Muscle layer of duodenum (tissue), 2 donors: Measurements from ENCODE around the gene GNAT3.

ENCODE experiments used
- H3K27ac ChIP-seq: one replicate; pipeline ENCODE4 v1.7.0; 2013; ENCODE audit warnings: mild to moderate bottlenecking, low read length
- H3K27me3 ChIP-seq: one replicate; pipeline ENCODE4 v1.7.0; 2013; ENCODE audit warnings: low read depth, mild to moderate bottlenecking, control low read depth, low read length
- H3K36me3 ChIP-seq, 2 donors: one replicate each; pipeline ENCODE4 v1.7.0; 2013; ENCODE audit warnings: low read length in 2 of 2, control low read depth in 1 of 2, mild to moderate bottlenecking in 1 of 2; ENCODE audit not compliant: insufficient read depth in 2 of 2, control insufficient read depth in 1 of 2
- H3K4me1 ChIP-seq, 2 donors: one replicate each; pipeline ENCODE4 v1.7.0; 2013; ENCODE audit warnings: low read length in 2 of 2, mild to moderate bottlenecking in 2 of 2, control low read depth in 1 of 2, moderate library complexity in 1 of 2; ENCODE audit not compliant: insufficient read depth in 2 of 2, control insufficient read depth in 1 of 2
- H3K4me3 ChIP-seq, 2 donors: one replicate each; pipeline ENCODE4 v1.7.0; 2013; ENCODE audit warnings: low read length in 2 of 2, low read depth in 1 of 2, mild to moderate bottlenecking in 1 of 2
- H3K9me3 ChIP-seq, 2 donors: one replicate each; pipeline ENCODE4 v1.7.0; 2013; ENCODE audit warnings: low read length in 2 of 2, control low read depth in 1 of 2, mild to moderate bottlenecking in 1 of 2; ENCODE audit not compliant: control insufficient read depth in 1 of 2
- donor health status: healthy.

Gene GNAT3

DNA sequence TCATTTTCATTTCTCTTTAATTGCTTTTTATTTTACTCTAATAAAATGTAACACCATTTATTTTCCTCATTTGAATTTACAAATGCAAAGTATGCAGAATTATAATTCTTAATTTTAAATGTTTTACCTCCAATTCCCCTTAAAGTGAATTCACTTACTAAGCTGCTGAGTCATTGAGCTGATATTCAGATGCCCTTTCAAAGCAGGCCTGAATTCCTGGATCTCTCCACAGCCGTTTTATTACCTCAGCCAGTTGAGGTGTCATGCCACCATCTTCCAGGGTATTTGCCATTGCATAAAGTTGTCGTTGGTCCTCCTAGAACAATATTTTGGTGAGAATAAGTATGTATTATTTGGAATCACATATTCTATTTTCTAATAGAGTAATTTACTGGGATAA lies 33.2 kb downstream of the GNAT3 start:
- H3K36me3 ChIP-seq: no peaks in the 10 kb centered on the region
- H3K4me3 ChIP-seq: no peak overlapping the region
- no peaks in the 10 kb centered on the region for H3K27me3 ChIP-seq
- H3K4me1 ChIP-seq: no peaks in the 10 kb centered on the region
- no peak overlapping the region for H3K27ac ChIP-seq
- H3K9me3 ChIP-seq: no peaks in the 10 kb centered on the region

DNA sequence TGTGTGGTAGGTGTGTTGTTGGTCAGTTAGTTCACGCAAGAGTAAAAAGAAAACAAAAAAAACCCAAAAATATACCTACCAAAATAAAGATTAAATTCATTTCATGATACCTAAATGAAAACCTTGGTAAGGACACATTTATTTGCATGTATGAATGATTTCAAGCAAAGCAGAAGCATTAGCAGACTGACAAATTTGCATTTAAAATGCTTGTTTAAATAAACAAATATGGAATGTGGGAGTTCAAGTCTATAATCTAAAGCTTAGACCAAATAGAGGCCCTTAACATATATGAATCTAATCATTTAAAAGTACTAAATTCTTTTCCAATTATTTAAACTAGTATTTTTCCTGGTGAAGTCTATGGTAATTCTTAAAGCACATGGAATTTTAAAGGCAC lies 35.8 kb downstream of the GNAT3 start:
- no peaks in the 10 kb centered on the region for H3K27me3 ChIP-seq
- H3K4me1 ChIP-seq: no peaks in the 10 kb centered on the region
- H3K36me3 ChIP-seq: no peaks in the 10 kb centered on the region
- H3K4me3 ChIP-seq: no peak overlapping the region
- H3K27ac ChIP-seq: no peak overlapping the region
- no peaks in the 10 kb centered on the region for H3K9me3 ChIP-seq

DNA sequence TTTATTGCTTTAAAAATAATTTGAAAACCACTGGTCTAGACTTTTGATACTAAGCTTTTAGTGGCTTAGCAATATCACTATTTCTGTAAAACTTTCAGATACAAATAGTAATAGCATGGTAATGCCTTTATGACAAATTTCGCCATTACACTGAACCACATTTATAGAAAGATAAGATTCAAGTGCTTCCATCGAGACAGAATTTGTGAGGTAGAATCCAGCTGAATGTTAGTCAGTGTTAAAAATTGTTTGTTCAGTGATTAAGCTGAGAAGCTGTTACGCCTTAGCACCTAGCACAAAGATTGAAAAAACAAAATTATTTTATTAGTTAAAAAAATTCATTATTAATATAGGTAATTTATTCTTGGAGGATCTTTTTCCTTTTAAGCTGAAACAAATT lies 36.5 kb downstream of the GNAT3 start:
- H3K4me3 ChIP-seq: no peak overlapping the region
- no peak overlapping the region for H3K27ac ChIP-seq
- H3K4me1 ChIP-seq: no peaks in the 10 kb centered on the region

DNA sequence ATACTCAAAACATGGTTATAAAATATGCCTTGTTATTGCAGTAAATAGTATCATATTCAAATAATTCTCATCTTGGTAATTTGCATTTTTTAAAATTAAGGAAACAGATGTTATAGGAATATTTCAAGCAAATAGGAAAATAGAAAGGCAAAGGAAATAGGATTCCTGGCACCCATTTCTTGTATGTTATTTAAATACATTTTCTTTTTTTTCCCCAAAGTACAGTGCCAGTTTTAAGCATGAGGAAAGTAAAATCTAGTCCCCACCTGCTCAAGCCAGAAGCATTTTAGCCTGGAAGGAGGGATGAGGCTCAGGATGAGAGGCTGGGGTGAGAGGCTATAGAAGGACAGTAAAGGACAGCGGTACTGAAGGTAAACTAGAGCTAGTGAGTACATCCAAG lies 38.1 kb downstream of the GNAT3 start:
- H3K27me3 ChIP-seq: no peaks in the 10 kb centered on the region
- H3K9me3 ChIP-seq: no peaks in the 10 kb centered on the region
- no peaks in the 10 kb centered on the region for H3K4me1 ChIP-seq

More for the DNA sequence above, 36.5 kb downstream of the GNAT3 start:
- H3K9me3 ChIP-seq: no peaks in the 10 kb centered on the region
- no peaks in the 10 kb centered on the region for H3K27me3 ChIP-seq
- no peaks in the 10 kb centered on the region for H3K36me3 ChIP-seq

DNA sequence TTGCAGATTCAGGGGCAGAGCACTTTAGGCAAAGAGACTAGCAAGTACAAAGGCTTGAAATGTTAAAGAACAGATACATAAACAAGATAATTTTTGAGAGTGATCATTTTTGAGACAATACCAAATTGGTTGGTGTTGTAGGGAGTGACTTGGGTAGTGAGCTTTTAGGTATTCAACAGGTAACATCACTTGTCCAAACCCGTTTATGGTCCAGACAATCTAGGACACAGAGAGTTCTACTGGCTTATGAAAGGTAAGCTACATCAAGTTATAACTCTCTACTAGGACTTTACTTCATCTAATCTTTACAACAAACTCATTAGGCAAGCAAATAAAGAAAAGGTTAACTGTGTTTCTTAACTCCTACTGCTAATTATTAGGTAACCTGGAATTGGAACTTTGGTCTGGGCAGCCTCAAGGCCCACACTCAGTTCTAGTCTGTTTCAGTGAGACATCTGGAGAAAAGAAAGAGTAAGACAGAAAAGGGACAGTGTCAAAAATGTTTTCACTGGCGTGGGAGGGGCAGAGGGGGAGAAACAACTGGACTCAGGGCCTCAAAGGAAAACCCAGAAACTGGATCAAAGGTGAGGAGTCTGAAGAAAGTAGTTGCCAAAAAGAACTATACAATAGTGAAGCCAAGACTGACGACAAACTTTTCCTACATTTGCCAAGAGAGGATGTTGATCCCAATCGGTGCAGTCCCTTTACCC lies 39.2 kb downstream of the GNAT3 start:
- Histone ChIP-seq H3K4me3 (no peak overlapping the region), H3K9me3 (no peaks in the 10 kb centered on the region), H3K27me3 (no peaks in the 10 kb centered on the region), H3K36me3 (no peaks in the 10 kb centered on the region), H3K4me1 (no peaks in the 10 kb centered on the region), H3K27ac (no peak overlapping the region)

More for the DNA sequence above, 38.1 kb downstream of the GNAT3 start:
- H3K27ac ChIP-seq: no peak overlapping the region
- no peak overlapping the region for H3K4me3 ChIP-seq
- H3K36me3 ChIP-seq: no peaks in the 10 kb centered on the region

DNA sequence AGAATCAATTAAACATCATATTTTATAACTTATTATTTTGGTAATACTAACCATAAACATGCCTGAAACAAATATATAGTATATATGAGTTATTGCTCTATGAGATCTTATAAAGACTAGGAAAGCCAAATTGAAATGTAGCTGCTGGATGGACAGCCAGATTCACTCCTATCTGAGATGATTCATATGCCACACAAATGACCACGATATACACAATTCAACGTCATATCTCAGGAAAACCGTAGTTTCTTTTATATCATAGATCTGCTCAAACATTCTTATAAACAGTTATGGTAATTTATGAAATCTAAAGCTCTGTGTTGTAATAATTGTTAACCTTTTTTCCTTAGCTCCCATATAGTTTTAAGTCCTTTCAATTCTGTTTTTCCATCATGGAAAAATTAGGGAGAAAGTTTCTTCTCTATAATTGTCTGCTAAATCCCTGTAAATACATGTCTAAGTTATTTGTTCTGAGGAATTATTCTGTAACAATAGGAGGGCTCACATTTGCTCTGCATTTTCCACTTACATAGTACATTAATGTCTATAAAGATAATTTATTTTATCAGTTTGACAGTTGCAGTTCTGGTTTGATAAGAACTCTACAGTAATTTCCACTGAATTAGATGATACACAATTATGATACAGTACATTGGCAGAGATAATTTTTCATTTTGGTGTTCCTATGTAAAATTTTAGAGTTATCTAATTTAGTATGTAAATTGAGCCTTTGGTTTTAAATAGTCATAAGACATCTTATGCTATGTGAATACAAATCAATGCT lies 42.7 kb downstream of the GNAT3 start:
- Histone ChIP-seq H3K4me1 (peaks cover 0 to 11% of the 10 kb centered on the region in 2 donors), H3K4me3 (no peak overlapping the region)

DNA sequence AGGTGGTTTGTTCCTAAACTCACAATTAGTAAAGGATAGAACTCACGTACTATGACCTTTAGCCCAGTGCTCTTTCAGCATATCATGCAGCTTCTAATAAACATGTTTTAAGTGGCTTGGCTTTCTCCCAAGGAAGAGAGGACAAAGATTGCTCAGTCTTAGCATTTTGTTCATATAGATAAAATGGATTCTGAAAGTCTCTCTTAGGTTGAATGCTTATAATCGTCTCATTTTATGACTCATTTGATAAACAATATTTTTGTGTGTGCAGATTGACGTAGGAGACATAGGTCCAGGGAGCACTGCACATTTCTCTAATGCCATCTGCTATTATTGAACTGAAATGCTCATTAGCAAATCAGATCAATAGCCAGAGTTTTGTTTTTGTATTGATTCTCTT lies 44.8 kb downstream of the GNAT3 start:
- Histone ChIP-seq H3K27me3 (no peaks in the 10 kb centered on the region), H3K9me3 (no peaks in the 10 kb centered on the region), H3K36me3 (no peaks in the 10 kb centered on the region), H3K4me1 (peaks cover 0 to 11% of the 10 kb centered on the region in 2 donors), H3K27ac (no peak overlapping the region), H3K4me3 (no peak overlapping the region)

More for the DNA sequence above, 42.7 kb downstream of the GNAT3 start:
- Histone ChIP-seq H3K36me3 (no peaks in the 10 kb centered on the region), H3K9me3 (no peaks in the 10 kb centered on the region), H3K27me3 (no peaks in the 10 kb centered on the region), H3K27ac (no peak overlapping the region)

DNA sequence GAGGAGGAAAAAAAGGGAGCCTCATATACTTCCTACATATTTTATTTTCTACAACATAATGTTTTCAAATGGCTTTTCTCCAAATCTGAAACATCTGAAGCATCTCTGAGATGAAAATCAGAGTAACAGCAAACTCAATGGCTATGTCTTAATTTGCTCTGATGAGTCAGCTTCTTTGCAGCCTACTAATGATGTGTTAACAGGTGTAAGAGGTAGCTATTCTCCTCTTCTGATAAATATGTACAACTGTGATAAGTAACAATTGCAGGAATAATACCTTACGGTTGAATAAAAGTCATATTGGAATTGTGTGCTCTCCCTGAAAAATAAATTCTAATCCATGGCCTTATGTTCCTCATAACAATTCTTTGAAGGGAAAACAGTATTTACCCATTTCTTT lies 45.2 kb downstream of the GNAT3 start:
- H3K36me3 ChIP-seq: no peaks in the 10 kb centered on the region
- H3K9me3 ChIP-seq: no peaks in the 10 kb centered on the region
- no peaks in the 10 kb centered on the region for H3K27me3 ChIP-seq
- no peak overlapping the region for H3K4me3 ChIP-seq
- H3K4me1 ChIP-seq: peaks cover 0 to 11% of the 10 kb centered on the region in 2 donors
- no peak overlapping the region for H3K27ac ChIP-seq

DNA sequence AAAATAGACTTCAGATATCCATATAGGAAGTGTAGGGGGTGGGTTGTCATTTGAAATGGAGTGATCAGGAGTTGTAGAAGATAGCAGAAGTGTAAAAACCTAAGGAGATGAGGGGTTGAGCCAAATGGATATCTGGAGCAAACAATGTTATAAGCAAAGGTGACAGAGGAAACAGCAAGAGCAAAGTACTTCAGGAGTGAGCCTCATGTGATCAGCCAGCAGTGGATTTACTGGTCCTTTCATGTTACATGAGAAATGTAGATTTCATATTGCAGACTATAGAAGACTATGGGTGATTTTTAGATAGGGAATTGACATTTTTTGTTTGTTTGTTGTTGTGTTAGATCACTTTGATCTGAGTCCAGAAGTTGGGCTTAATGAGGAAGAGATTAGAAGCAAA lies 47.7 kb downstream of the GNAT3 start:
- Histone ChIP-seq H3K27ac (no peak overlapping the region), H3K27me3 (no peaks in the 10 kb centered on the region), H3K36me3 (no peaks in the 10 kb centered on the region), H3K4me1 (peaks cover 0 to 11% of the 10 kb centered on the region in 2 donors), H3K9me3 (no peaks in the 10 kb centered on the region), H3K4me3 (no peak overlapping the region)

DNA sequence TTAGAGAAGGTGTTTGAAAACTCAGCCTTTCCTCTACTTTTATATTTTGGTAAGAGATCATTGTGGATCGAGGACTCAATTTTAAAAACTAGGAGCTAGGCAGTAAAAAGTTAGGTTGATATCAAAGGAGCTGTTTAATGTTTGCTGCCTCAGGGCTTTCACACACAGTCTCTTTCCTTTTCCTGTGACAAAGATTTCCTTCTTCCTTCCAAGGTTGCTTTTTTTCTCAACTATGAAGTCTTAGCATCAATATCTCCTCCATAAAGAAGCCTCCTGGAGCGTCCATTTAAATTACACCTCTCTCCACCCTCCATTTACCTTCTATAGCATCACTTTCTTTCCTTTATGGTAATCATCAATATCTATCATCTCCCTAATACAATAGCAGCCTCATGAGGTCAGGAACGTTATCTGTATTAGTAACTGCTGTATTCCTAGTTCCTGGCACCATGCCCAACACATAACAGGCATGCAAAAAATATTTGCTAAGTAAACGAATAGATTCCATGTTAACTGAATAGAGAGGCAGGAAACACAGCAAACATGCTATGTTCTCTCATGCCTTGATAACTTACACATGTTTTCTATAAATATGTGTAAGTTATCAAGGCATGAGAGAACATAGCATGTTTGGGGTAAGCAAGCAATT lies 48.5 kb downstream of the GNAT3 start:
- H3K36me3 ChIP-seq: no peaks in the 10 kb centered on the region
- no peak overlapping the region for H3K27ac ChIP-seq
- H3K4me3 ChIP-seq: no peak overlapping the region
- no peaks in the 10 kb centered on the region for H3K9me3 ChIP-seq
- peaks cover 0 to 11% of the 10 kb centered on the region in 2 donors for H3K4me1 ChIP-seq
- no peaks in the 10 kb centered on the region for H3K27me3 ChIP-seq

DNA sequence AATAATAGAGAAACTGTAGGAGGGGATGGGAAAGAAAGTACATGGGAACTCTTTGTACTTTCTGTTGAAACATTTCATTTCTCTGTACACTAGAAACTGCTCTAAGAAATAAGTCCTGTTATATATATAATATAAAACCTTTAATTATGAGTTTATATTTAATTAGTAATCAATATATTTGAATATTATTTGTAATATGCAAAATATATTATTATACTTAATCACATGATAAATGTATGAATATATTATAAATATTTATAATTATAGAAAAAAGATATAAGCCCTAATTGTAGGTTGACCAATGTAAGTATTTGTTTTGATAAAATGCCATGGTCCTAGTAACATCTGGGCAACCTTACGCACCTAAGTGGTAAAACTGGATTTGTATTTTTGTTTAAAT lies 51.0 kb downstream of the GNAT3 start:
- Histone ChIP-seq H3K4me1 (no peaks in the 10 kb centered on the region), H3K36me3 (no peaks in the 10 kb centered on the region), H3K9me3 (no peaks in the 10 kb centered on the region), H3K27ac (no peak overlapping the region), H3K4me3 (no peak overlapping the region), H3K27me3 (no peaks in the 10 kb centered on the region)
